Effector CD4-positive, alpha-beta T cell (primary cell): ENCODE data around the gene CES3. TPM values are rescaled to one million over a fixed set of nuclear protein-coding genes. Genes with fewer than 3 reads are reported as not detected.

Experiments
- DNase-seq: peaks from one replicate; pipeline ENCODE4 v3.0.0-alpha.2; 2020
- total RNA-seq: gene quantifications from one replicate; lab custom pipeline; 2026; lab: John Stamatoyannopoulos, UW

Gene CES3, protein sequence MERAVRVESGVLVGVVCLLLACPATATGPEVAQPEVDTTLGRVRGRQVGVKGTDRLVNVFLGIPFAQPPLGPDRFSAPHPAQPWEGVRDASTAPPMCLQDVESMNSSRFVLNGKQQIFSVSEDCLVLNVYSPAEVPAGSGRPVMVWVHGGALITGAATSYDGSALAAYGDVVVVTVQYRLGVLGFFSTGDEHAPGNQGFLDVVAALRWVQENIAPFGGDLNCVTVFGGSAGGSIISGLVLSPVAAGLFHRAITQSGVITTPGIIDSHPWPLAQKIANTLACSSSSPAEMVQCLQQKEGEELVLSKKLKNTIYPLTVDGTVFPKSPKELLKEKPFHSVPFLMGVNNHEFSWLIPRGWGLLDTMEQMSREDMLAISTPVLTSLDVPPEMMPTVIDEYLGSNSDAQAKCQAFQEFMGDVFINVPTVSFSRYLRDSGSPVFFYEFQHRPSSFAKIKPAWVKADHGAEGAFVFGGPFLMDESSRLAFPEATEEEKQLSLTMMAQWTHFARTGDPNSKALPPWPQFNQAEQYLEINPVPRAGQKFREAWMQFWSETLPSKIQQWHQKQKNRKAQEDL
- not detected for total RNA-seq

DNA sequence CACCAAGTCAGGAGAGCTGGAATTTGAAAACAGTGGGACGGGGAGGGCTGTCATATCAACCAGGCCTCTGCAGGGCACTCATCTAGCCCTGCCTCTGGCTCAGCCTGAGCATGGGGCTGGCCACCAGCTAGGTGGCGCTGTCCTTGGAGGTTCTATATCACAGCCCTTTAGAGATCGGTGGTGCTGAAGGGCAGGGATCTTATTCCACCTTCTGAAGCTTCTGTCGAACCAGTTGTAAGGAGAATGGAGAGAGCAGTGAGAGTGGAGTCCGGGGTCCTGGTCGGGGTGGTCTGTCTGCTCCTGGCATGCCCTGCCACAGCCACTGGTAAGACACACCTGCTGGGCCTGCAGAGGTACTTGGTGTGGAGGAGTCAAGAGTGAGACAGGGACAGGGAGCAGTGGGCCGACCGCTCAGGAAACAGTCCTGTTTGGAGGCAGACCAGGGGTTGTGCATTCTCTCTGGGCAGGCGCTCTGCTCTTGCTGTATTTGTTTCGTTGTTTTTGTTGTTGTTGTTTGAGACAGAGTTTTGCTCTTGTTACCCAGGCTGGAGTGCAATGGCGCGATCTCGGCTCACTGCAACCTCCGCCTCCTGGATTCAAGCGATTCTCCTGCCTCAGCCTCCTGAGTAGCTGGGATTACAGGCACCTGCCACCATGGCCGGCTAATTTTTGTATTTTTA is at the start of gene CES3:
TSS of gene CES3 (plus strand) at position 202 of the 680 bp plus-strand sequence. CDS start at position 244, 42 bp downstream.
- DNase-seq: no peak

DNA sequence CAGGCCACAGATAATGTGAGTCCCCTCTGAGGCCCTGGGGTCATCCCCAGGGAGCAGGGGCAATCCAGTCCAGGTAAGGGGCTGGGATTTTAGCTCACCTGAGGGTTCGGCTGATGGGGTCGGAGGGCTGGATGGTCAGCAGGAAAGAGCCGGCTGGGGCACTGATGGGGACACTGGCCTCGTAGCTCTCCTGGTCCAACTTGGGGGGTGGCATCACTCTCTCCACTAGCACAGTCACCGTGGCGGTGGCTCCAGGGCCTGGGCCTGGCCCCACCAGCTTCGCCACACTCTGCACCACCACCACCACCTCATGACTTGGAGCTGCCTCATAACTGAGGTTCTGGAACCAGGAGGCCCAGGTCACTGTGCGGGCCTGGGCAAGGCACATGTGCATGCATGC is 49.3 kb upstream of the CES3 start:
- DNase-seq: no peak

DNA sequence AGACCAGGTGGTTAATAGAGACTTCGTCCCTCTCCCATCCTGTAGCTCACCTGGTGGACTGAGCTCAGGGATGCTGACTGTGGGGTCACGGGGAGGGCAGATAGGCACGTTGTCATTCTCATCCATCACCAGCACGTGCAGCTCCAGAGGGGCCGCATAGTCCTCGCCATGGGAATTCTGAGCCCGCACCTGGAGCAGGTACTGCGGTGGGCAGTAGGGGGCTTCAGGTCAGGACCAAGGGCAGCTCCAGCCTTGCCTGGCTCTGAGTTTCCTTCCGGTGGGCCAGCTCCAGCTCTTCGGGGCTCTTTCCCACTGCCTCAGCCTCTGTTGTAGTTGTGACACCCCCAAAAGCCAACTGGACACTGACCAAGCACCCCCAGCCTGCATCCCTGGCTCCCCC is 48.0 kb upstream of the CES3 start:
- no peak for DNase-seq

DNA sequence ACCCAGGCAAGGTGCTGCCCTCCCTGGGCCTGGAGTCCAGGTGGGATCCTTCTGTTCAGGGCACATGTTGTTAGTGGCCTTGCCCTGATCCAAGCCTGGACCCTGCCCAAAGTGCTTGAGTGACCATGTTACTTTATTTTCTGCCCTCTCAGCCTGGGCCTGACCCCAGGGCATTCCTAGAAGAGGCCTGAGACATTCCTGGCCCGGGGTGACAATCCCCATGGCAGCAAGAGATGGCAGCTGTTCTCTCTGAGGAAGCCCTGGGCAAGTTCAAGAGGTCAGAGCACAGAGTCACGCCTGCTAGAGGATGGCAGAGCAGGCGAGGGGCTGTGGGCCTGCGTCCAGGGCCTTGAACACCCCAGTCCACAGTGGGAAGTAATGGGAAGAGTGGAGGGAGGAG is 47.4 kb upstream of the CES3 start:
- no peak for DNase-seq

DNA sequence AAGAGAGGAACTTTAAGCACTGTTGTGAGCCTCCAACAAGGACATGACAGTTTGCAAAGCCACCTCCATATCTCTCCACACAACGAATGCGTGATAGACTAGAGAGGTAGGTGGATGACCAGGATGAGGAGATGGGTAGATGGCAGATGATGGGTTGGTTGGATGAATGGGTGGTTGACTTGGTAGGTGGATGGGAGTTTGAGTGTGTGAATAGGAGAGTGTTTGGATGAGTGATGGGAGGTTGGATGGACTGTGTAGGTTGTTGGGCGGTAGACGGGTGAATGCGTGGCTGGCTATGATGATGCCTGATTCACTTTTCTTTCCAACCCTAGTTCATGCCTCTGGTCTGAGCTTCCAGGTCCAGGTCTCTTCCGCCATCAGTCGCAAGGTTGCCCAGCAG is 46.5 kb upstream of the CES3 start:
- no peak for DNase-seq

DNA sequence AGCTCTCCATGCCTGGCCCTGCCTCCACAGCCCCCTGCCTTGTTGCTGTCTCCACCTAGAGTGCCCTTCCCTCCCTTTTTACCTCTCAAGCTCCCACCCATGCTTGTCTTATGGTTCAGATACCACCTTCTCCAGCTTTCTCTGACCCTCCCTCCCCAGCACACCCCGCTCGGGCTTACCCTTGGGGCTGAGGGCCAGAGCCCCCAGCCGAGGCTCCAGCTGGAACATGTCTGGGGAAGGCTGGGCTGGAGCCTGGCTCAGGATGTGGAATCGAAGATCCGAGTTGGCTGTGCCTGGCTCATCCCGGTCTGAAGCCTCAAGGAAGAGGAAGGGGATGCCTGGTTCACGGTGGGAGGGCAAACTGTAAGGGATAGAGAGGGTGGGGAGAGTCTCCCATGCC is 46.0 kb upstream of the CES3 start:
- DNase-seq: no peak

DNA sequence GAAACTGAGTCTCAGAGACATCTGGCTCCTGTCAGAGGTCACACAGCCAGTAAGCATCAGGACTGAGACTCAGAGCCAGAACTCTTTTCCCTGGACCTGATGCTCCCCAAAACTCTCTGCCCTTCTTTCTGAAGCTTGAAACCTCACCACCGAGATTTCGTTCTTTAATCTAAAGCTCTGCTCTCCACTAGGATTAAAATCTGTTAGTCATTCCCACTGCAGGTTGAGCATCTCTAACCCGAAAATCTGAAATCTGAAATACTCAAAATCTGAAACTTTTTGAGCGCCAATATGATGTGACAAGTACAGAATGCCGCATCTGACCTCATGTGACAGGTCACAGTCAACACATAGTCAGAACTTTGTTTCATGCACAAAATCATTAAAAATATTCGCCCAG is 44.5 kb upstream of the CES3 start:
- no peak for DNase-seq

DNA sequence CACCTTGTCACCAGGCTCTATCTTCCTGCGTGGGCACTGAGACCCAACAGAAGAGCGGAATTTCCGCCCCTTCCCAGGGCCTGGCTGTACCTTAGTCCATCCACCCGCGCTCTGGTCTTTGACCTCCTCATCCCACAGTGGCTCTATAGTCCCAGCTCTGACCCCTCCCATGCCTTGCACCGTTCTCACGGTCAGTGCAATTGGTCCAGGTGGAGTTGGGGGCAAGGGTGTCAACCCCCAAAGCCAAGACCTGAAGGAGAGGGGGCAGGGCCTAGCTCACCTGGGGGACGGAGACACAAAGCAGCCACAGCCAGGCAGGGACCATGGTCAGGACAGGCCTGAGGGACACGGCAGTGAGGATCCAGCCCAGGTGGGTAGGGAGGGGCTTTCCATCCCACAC is 43.3 kb upstream of the CES3 start:
- DNase-seq: no peak

DNA sequence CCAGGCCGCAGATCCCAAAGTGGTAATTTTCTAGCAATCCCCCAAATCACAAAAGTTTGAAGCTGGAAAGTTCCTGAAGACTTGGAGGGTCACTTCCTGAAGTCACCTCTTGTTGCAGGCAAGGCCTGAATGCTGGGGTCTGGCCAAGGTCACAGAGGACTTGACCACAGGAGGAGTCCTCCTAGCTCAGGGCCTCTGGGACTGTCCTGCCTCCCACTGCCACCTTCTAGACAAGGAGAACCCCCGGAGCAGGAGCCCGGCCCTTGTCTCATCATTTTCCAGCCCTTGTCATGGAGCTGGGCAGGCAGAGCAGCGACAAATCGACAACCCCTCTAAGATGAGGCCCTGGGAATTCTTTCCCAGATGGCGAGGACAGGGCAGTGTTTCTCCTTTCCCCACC is 42.7 kb upstream of the CES3 start:
- DNase-seq: no peak

DNA sequence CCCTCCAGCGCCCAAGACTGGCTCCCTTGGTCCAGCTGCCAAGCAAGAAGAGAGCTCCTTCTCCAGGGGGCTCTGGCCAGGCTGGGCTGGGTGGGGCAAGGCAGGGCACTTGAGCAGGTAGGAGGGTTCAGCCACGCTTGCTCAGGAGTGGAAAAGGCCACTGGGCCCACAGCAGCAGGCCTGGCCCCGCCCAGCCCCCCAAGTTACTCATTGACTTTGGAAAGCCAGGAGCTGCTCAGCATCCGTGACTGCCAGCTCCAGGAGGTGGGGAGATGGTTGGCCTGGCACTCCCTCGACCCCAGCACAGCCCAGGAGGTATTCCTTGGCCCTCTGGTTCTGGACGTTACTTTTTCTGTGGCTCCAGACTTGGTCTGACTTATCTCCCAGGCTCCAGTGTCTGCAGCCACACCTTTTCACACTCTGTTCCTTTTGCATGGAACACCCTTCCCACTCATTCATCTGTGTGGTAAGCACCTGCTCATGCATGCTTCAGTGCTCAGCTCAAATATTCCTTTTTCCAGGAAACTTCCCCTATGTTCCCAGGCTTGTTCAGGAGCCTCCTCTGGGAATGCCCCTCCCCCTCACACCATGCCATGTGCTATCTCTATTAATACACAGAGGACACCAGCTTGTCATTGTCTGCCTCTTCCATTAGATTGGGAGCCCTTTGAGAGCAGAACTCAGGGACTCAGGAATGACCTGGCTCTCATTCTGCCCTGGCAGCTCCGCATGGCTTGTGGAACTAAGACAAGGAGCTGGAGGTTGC is 42.1 kb upstream of the CES3 start, which contains the start of gene CDH16:
TSS of gene CDH16 (minus strand) at position 83 of the 766 bp plus-strand sequence. CDS start 820 bp downstream, outside the sequence.
- DNase-seq: no peak

DNA sequence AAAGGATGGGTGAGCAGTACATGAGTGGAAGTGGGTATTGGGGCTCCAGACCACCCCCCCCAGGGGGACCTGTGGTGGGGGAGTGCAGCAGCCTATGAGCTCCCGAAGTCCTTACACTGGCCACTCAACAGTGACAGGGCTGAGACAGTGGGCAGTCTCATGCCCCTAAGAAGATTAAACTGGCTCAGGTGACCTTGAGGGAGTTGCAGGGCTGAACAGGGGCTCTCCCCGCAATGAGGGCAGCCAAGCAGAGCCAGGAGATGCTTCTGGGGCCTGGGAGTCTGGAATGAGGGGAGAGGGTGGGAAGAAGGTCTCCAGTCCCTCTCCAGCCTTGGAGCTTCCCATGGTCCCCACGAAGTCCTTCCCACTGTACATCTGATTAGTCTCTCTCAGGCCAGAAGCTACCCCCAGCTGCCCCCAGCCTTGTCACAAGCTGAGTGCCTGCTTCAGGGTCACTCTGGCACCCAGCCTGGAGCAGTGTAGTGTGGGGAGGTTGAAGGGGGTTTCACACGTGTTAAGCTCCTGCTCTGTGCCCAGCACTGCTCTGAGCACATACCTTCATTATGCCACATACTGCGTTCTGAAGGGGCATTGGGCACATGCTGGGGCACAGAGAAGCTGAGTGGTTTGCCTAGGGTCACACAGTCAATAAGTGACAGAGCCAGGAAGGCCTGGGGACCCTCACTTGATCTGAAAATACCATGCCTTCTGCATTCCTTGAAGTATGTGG is 41.3 kb upstream of the CES3 start:
- DNase-seq: no peak

DNA sequence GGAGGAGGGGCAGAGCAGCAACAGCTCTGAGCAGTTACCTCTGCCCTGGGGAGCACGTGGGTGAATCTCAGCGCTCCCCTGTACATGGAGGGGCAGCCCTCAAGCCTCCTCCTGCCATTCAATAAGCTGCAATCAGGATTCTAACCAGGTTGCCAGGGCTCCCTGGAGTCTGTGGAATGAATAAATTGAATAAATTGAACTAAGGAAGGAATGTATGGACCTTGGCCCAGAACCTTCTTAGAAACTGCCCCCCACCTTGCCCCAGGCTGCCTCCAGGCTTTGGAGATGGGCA is 40.8 kb upstream of the CES3 start:
- no peak for DNase-seq

DNA sequence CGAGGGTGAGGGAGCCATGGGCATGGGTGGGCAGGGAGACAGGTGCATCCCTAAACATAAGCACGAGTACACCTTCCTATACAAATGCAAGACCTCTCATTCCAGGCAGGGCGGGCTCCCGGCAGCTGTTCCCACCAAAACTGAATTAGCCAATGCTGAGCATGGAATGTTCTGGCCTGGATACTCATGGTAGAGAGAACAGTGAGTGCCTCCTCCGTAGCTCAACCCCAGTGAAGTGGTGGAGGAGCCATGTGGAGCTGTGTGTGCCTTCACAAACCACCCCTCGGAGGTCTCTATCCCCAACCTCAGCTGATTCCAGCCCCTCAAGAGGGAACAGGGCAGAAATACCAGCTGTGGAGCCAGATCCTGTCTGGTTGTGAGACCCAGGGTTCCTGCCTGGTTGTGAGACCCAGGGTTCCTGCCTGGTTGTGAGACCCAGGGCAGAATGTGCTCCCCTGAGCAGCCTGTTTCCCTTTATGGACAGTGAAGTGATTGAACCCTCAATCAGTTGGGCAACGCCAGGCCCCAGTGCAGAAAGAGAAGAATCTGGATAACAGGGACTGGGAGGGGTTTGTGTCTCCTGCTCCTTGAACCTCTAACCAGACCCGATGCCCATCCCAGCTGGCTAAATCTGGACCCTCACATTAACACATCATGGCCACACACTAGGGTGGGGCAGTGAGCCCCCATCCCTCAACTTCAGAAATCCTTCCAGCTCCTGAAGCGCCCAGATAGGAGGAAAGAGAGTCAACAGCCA is 40.0 kb upstream of the CES3 start:
- no peak for DNase-seq

DNA sequence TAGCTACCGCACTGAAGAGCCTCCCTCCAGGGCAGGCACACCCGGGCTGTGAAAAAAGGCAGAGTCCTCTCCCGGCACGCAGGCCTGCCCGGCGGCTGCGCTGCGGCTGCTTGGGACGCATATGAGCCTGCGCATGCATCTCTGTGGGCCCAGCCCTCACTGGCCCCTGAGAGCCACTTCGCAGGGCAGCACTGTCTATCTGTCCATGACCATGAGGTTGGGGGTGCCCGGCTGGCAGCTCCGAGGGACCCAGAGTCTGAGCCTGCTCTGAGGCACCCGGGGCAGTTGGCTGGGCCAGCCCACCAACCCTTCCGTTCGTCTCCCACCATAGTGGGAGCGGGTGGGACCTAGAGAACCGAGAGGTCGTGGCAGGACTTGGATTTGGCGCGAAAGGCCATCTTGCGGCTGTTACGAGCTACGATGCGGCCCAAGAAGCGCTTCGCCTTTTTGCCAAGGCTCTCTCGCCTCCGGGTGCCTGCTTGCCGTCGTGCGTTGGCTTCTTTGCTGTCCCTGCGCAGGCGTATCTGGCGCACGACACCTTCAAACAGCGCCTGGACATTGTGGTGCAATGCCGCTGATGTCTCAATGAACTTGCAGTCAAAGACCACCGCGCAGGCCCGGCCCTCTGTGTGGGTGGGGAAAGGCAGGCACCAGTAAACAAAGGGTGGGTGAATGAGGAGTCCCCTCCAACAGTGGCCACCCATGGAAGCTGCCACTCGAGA is 39.2 kb upstream of the CES3 start:
- DNase-seq: no peak

DNA sequence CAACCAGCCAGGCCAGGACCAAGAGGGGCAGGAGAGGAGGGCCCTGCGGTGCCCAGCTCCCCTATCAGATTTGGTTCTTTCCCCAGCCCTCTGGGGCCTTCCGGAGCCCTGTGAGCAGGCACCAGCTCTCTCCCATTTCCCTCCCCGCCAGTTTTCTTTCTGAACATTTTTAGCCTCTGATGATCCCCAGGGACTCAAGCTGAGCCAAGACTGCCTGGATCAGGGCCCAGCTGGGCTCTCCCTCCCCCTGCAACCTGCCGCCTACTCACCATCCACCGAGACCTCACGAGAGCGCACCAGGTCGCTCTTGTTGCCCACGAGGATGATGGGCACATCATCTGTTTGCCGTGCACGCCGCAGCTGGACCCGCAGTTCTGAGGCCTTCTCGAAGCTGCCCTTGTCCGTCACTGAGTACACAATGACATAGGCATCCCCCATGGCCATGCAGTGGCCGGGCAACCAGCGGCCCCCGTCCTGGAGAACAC is 37.8 kb upstream of the CES3 start:
- no peak for DNase-seq

DNA sequence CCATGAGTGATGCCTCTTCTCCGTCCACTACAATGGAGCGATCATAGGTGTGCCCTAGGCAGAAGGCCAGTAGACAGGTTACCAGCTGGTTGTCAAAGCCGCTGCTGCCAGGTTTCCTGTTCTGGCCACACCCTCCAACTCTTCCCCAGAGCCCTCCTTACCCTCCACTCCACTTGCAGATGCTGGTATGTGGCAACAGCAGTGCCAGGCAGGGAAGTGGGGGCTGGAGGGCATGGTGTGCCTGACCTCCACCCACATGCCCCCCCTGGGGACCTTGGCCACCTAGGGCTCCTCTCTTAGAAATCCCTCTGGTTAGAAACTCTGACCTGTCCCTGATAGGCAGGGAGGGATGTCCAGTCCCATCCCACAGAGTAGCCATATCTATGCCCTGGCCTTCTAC is 37.2 kb upstream of the CES3 start:
- DNase-seq: no peak

DNA sequence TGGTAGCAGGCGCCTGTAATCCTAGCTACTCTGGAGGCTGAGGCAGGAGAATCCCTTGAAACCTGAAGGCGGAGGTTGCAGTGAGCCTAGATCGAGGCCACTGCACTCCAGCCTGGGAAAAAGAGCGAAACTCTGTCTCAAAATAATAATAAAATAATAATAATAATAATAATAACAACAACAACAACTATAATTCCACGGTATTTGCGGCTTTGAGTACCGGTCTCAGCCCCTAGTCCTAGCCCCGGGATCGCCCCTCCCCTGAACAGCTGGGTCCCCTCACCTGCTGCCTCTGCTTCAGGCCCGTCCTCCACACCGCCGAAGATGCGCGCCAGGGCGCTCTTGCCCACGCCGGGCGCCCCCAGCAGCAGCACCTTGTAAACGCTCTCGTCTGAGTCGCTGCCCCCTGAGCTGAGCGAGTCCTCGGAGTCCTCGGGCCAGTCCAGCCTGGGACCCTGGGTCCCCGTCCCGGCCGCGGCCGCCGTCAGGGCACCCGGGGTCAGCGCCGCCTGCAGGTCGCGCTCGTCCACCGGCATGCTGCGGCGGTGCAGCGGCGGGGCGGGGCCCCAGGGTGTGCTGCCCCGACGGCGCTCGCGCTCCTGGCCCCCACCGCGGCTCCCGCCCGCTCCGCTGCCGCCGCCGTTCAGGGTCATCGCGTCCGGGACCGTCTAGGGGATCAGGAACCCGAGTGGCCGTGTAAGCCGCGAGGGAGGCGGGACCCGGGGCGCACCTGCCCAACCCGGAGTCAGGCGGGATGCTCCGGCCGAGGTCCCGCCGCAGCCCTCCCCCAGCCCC is 36.3 kb upstream of the CES3 start:
- DNase-seq: peak; percentile 15

DNA sequence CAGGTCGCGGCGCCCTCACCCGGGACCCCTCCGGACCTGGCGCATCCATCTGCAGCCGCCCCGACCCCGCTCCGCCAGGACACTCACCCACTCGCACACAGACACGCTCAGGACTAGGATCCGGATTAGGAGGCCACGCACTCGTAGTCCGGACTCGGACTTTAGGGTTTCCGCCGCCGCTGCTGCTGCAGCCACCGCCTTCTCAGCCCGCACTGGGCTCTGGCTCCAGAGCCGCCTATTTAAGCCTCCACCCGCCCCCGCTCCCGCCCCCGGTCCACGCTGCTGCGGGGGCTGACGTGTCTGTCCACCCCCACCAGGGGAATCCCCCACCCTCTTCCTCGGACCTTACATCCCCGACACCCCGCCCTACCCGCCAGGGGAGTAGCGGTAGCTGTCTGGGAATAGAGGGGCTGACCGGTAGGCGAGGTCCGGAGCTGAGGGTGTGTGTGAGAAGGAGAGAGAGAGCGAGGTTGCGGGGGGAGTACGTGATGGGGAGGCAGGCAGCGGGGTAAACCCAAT is 35.7 kb upstream of the CES3 start, which contains the start of gene RRAD:
TSS of gene RRAD (minus strand) at position 214 of the 519 bp plus-strand sequence. CDS start 356 bp downstream, outside the sequence.
- DNase-seq: no peak

DNA sequence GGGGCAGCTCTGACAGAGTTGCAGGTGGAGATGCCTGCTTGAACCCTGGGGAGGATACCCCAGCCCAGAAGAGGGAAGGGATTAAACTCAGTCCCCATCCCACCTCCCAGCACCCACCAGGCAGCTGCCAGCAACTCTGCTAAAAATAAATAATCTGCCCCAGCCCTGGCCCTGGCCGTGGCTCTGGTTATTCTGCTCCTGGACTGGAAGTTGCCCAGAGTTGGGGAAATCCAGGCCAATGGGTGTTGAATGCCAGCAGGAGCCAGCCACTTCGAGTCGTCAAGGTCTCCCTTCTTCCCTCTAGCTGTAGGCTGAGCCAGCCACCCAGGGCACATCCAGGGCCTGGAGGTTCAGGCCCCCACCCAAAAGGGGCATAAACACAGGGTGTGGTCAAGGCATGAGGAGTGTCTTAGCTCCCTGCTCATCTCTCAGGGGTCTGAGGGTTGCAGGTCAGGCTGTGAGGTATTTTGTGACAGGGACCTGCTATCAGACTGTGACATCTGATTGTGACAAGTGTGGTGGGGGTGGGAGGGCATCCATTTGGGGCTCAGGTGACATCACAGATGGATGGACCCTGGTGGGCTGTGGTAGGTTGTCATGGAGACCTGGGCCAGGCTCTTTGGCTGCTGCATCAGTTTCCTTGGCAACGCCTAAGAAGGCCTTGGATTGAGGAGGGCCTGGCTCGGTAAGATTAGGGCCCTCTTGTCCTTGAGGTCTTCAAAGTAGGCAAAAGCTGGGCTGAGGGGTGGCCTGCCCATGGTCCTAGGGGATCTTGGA is 34.7 kb upstream of the CES3 start:
- DNase-seq: no peak
